CD4-positive, alpha-beta T cell (primary cell): Measurements from ENCODE around the gene LY6G6D. TPM values are rescaled to one million over a fixed set of nuclear protein-coding genes. Genes with fewer than 3 reads are reported as not detected.
A peak's percentile ranks its signal among the peaks of the same experiment; 100 is the strongest.

Experiments
- ATAC-seq: fragments of 200-7000 bp; cut with Tn5 transposase; one replicate; pipeline ENCODE4 v1.10.0; 2022; ENCODE audit warnings: mild to moderate bottlenecking; ENCODE audit not compliant: poor library complexity
- CTCF ChIA-PET: fragments of 350-600 bp; sonication (Branson Sonifier 250); formaldehyde crosslinking; loops from one replicate; lab custom pipeline; 2021; ENCODE audit warnings: antibody characterized with exemption, inconsistent platforms; lab: Charles Lee
- POLR2A ChIA-PET: fragments of 350-600 bp; sonication (Branson Sonifier 250); formaldehyde crosslinking; loops from one replicate; lab custom pipeline; 2021; ENCODE audit warnings: antibody characterized with exemption, inconsistent platforms; lab: Charles Lee
- DNase-seq, 14 experiments: peaks; one replicate each; pipeline ENCODE4 v3.0.0-alpha.2; 2013 to 2020; ENCODE audit warnings: mixed read lengths in 2 of 14
- H3K27ac ChIP-seq, 2 donors: one replicate each; pipeline versions ENCODE4 v1.5.1 to v1.7.0; 2013; ENCODE audit warnings: low read length in 2 of 2, low read depth in 1 of 2, mild to moderate bottlenecking in 1 of 2
- H3K27me3 ChIP-seq, 2 experiments: 1 replicate in 1 of 2; 2 replicates in 1 of 2; pipeline versions ENCODE4 v1.6.1 to v1.7.0; 2013; ENCODE audit warnings: low read length in 2 of 2, control low read depth in 1 of 2, mild to moderate bottlenecking in 1 of 2, moderate library complexity in 1 of 2; ENCODE audit not compliant: insufficient read depth in 2 of 2, control insufficient read depth in 1 of 2
- H3K36me3 ChIP-seq: one replicate; pipeline ENCODE4 v1.6.1; 2013; ENCODE audit warnings: low read length, control low read depth; ENCODE audit not compliant: insufficient read depth
- H3K4me1 ChIP-seq: one replicate; pipeline ENCODE4 v1.6.1; 2013; ENCODE audit warnings: low read length, control low read depth; ENCODE audit not compliant: insufficient read depth
- H3K4me3 ChIP-seq: one replicate; pipeline ENCODE4 v1.5.1; 2013; ENCODE audit warnings: mild to moderate bottlenecking, low read length, moderate library complexity
- H3K9me3 ChIP-seq, 2 experiments: 1 replicate in 1 of 2; 2 replicates in 1 of 2; pipeline versions ENCODE4 v1.6.1 to v1.7.0; 2013; ENCODE audit warnings: low read length in 2 of 2, mild to moderate bottlenecking in 2 of 2, control low read depth in 1 of 2, moderate library complexity in 1 of 2; ENCODE audit not compliant: control insufficient read depth in 1 of 2, insufficient read depth in 1 of 2
- H3K27ac Mint-ChIP-seq: one replicate; pipeline ENCODE4 v1.8.0; 2020; ENCODE audit warnings: mixed read lengths
- H3K27me3 Mint-ChIP-seq: one replicate; pipeline ENCODE4 v1.8.0; 2021; ENCODE audit warnings: mixed read lengths
- H3K36me3 Mint-ChIP-seq: one replicate; pipeline ENCODE4 v1.8.0; 2021; ENCODE audit warnings: low read depth, mixed read lengths
- H3K4me1 Mint-ChIP-seq: one replicate; pipeline ENCODE4 v1.8.0; 2021; ENCODE audit warnings: low read depth, mixed read lengths
- H3K4me3 Mint-ChIP-seq: one replicate; pipeline ENCODE4 v1.8.0; 2020; ENCODE audit warnings: mild to moderate bottlenecking, mixed read lengths
- H3K9me3 Mint-ChIP-seq: one replicate; pipeline ENCODE4 v1.8.0; 2020; ENCODE audit warnings: mixed read lengths
- intact Hi-C, 2 experiments: fragments of 100-400 bp; cut with DNase I in 1 of 2; cut with micrococcal nuclease in 1 of 2; formaldehyde crosslinking; loops; one replicate each; pipeline versions ENCODE4 v1.15.1 to v1.9.0; 2023 to 2025; cut with DNase I, micrococcal nuclease
- total RNA-seq, 174 experiments: library from RNA in 2 of 174; stranded (reverse) in 2 of 174; gene quantifications; one replicate each; pipeline ENCODE4 v1.2.3 and lab custom pipeline; 2021 to 2026
- TF ChIP-seq, protein P1 (sequence below): fragments of 200-600 bp; IDR thresholded peaks from one replicate; pipeline ENCODE4 v1.8.0; 2022; ENCODE audit warnings: antibody characterized with exemption, mild to moderate bottlenecking

LY6G6D gene
- total RNA-seq, 2 experiments from 2014 or later: not detected

DNA sequence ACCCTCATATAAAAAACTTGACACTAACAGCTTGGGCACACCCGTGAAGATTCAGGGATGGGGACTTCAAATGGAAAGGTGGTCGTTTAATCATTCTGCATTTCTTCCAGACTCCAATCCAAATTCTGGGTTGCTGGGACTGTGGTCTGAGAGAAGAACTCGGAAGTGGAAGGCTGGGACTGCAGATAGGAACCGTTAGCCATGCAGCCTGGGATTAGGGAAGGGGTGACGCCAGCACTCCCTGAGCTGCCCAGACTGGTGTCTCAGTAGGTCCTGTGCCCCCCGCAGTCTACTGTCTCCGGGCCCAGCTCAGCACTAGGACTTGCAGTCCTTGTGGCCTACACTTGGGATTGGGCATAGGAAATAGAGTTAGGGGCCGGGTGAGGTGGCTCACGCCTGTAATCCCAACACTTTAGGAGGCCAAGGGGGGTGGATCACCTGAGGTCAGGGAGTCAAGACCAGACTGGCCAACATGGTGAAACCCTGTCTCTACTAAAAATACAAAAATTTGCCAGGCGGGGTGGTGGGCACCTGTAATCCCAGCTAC is 21.7 kb downstream of the LY6G6D start:
- H3K27me3 ChIP-seq: no peaks in the 10 kb centered on the region
- Mint-ChIP-seq H3K27ac (peak overlapping the region; percentile 85), H3K9me3 (no peaks in the 10 kb centered on the region), H3K4me1 (peaks cover 85% of the 10 kb centered on the region), H3K36me3 (peaks cover 50% of the 10 kb centered on the region), H3K4me3 (peak overlapping the region; percentile 90), H3K27me3 (no peaks in the 10 kb centered on the region)
- intact Hi-C loops: loop anchor here in 1 of 2 experiments (5.0 kb wide), 2 partner anchors 35 to 80 kb away; partner anchors contain the start of genes ABHD16A, HSPA1A and HSPA1L
- H3K9me3 ChIP-seq: no peaks in the 10 kb centered on the region
- TF ChIP-seq, protein P1, sequence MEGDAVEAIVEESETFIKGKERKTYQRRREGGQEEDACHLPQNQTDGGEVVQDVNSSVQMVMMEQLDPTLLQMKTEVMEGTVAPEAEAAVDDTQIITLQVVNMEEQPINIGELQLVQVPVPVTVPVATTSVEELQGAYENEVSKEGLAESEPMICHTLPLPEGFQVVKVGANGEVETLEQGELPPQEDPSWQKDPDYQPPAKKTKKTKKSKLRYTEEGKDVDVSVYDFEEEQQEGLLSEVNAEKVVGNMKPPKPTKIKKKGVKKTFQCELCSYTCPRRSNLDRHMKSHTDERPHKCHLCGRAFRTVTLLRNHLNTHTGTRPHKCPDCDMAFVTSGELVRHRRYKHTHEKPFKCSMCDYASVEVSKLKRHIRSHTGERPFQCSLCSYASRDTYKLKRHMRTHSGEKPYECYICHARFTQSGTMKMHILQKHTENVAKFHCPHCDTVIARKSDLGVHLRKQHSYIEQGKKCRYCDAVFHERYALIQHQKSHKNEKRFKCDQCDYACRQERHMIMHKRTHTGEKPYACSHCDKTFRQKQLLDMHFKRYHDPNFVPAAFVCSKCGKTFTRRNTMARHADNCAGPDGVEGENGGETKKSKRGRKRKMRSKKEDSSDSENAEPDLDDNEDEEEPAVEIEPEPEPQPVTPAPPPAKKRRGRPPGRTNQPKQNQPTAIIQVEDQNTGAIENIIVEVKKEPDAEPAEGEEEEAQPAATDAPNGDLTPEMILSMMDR: no peak
- H3K36me3 ChIP-seq: peaks cover 24% of the 10 kb centered on the region
- peak overlapping the region; percentile 89 to 90 for H3K27ac ChIP-seq
- H3K4me1 ChIP-seq: peaks cover 76% of the 10 kb centered on the region
- DNase-seq (peak in 3 of 14 experiments; percentile 7 to 29 (median 24)), ATAC-seq (no peak)
- H3K4me3 ChIP-seq: peak overlapping the region; percentile 75
- ChIA-PET CTCF (interaction anchor here (0.9 to 4.3 kb wide), 6 partner anchors 9 to 93 kb away, joined by 3 to 41 read pairs (median 8); partner anchors contain the start of genes DDAH2, LSM2 and VARS1), POLR2A (interaction anchor here (0.7 to 2.8 kb wide), 10 partner anchors 33 to 96 kb away, joined by 3 to 15 read pairs (median 5); partner anchors contain the start of genes HSPA1A, HSPA1B, HSPA1L and LSM2)

DNA sequence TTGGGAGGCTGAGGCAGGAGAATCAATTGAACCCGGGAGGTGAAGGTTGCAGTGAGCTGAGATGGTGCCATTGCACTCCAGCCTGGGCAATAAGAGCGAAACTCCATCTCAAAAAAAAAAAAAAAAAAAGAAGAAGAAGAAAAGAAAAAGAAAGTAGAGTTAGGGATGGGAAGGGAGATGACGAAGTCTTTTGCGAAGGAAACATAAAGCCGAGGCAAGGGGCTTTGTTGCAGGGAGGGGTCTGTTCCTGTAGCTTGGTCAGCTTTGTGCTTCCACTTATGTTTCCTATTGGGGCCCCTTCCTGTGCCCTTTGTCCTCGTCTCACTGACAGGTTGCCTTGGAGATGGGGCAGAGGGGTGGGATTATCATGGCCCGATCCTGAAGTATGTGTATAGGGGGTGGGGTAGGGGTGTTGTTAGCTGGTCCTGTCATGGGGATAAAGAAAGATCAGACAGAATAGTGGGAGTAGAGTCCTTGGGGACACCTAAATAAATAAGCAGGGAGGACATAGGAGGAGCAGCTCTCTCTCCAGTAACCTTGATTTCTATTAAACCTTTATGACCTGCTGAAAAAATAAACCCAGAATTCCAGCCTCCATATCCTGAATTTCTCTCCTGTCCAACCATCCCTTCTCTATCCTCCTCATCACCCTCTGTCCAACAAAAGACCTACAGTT is 22.3 kb downstream of the LY6G6D start:
- ChIA-PET CTCF (interaction anchor here (0.6 to 4.9 kb wide), 14 partner anchors 10 to 538 kb away, joined by 3 to 41 read pairs (median 6); partner anchors contain the start of genes DDAH2, LSM2, LY6G5C and VARS1), POLR2A (interaction anchor here (0.7 to 2.8 kb wide), 21 partner anchors 8 to 234 kb away, joined by 3 to 21 read pairs (median 5); partner anchors contain the start of genes ABHD16A, BAG6, DDAH2 and DXO)

More for the DNA sequence above, 22.3 kb downstream of the LY6G6D start:
- DNase-seq: peak in 3 of 14 experiments; percentile 31 to 43 (median 35)
- no peaks in the 10 kb centered on the region for H3K9me3 Mint-ChIP-seq
- Histone ChIP-seq H3K4me1 (peaks cover 73% of the 10 kb centered on the region), H3K9me3 (no peaks in the 10 kb centered on the region), H3K27me3 (no peaks in the 10 kb centered on the region), H3K36me3 (peaks cover 17% of the 10 kb centered on the region), H3K4me3 (peak overlapping the region; percentile 28), H3K27ac (peak overlapping the region; percentile 62 to 76)
- peak overlapping the region; percentile 90 for H3K4me3 Mint-ChIP-seq
- no peaks in the 10 kb centered on the region for H3K27me3 Mint-ChIP-seq
- peaks cover 80% of the 10 kb centered on the region for H3K4me1 Mint-ChIP-seq
- ATAC-seq: no peak
- intact Hi-C loops: loop anchor here in 1 of 2 experiments (5.0 kb wide), 2 partner anchors 35 to 80 kb away; partner anchors contain the start of genes ABHD16A, HSPA1A and HSPA1L
- H3K27ac Mint-ChIP-seq: peak overlapping the region; percentile 85
- H3K36me3 Mint-ChIP-seq: peaks cover 44% of the 10 kb centered on the region
- TF ChIP-seq, protein P1: no peak
